DND-41 (cell line): ENCODE data around the gene MAPRE2.

Experiments
- EZH2 ChIP-seq: IDR thresholded peaks from 3 replicates; pipeline ENCODE4 v1.6.1; 2012; ENCODE audit warnings: borderline replicate concordance, low read depth, mild to moderate bottlenecking, moderate library complexity, low read length, inconsistent platforms; ENCODE audit not compliant: severe bottlenecking
- TF ChIP-seq, protein P1 (sequence below): IDR thresholded peaks from 2 replicates; pipeline ENCODE4 v1.5.1; 2012; ENCODE audit warnings: borderline replicate concordance, low read length, moderate library complexity, mild to moderate bottlenecking; ENCODE audit not compliant: poor library complexity, severe bottlenecking; ENCODE audit errors: extremely low read depth

DNA sequence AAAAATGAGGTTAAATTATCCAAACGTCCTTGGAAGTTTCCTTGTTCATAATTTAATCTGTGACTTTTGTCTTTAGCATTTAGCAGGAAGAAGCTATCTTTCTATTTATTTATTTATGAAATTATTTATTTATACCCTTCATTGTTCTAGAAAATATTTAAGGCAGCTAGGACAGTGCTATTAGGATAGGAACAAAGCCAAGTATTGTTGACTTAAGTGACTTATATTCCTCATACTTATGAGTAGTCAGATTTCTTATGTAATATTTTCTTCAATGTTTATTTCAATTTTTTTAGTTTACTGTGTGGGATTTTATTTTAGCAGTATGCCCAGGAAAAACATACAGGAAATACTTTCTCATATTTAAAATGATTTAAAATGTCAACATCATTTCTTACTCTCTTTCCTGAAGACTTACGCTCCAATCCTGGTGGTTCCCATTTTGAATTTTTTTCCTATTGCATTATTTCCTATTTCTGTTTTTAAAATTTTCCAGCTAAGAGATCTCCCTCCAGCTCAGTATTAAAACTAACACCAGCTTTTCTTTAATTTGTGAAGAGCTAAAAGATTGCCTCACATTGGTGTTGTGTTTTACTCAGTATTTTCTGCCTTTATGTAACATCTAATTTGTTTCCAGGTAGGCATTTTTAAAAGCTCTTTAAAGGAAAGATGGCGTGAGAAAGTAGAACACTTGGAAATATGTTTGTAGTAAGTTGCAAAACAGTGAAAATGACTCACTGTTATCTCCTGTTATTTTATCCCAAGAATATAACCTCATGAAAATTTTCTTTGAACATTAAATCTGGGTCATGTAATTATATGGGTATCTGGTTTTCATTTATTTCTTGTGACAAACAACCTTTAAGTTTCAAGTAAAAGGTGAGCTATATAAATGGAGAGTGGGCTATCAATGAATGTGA is 32.2 kb downstream of the MAPRE2 start:
- TF ChIP-seq, protein P1, sequence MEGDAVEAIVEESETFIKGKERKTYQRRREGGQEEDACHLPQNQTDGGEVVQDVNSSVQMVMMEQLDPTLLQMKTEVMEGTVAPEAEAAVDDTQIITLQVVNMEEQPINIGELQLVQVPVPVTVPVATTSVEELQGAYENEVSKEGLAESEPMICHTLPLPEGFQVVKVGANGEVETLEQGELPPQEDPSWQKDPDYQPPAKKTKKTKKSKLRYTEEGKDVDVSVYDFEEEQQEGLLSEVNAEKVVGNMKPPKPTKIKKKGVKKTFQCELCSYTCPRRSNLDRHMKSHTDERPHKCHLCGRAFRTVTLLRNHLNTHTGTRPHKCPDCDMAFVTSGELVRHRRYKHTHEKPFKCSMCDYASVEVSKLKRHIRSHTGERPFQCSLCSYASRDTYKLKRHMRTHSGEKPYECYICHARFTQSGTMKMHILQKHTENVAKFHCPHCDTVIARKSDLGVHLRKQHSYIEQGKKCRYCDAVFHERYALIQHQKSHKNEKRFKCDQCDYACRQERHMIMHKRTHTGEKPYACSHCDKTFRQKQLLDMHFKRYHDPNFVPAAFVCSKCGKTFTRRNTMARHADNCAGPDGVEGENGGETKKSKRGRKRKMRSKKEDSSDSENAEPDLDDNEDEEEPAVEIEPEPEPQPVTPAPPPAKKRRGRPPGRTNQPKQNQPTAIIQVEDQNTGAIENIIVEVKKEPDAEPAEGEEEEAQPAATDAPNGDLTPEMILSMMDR: no peak
- no peak for TF ChIP-seq EZH2
